AG08395 (cell line): Measurements from ENCODE around the gene CYP2A13.
"Not testable (repeated sequence)": the region's sequence is repeated elsewhere in the genome, so short reads cannot be mapped to it uniquely, and the experiment has no call there.

Experiments
- DNase-seq: peaks from one replicate; pipeline ENCODE4 v3.0.0; 2012; ENCODE audit warnings: mixed read lengths, low spot score

Gene CYP2A13

DNA sequence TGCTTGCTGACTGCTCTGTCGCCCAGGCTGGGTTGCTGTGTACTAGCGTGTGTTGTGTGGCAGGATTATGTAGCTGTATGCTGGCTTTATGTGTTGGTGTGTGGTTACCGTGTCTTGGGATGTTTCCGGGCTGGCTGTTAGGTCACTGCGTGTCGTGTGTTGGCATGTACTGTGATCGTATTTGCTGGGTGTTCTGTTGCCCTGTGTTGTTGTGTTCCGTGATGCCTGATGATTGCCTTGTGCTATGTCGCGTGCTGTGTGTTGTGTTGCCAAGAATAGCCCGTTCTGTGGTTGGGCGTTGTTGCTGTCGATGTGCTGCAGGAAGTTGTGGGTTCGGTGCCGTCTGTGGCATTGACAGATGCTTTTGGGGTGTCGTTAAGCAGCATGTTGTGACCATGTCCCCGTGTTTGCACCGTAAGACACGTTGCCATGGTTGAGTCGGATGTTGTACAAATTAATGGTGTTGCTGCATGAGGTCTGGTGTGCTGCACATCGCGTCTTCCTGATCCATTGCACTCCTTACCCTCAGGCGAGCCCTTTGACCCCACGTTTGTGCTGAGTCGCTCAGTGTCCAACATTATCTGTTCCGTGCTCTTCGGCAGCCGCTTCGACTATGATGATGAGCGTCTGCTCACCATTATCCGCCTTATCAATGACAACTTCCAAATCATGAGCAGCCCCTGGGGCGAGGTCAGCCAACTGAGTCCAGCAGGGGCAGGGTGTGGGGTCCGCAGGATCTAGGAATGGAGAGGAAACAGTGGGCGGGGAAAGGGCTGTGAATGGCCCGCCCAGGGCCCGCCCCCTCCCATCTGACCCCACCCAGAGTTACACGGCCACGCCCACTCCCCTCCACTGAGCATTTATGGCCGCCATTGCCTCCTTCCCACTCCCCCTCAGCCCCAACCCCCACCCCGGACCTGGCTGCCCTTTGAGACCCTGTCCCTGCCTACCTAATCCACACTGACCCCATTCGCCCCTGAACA is 33.0 kb downstream of the CYP2A13 start:
- not testable (repeated sequence) for DNase-seq

DNA sequence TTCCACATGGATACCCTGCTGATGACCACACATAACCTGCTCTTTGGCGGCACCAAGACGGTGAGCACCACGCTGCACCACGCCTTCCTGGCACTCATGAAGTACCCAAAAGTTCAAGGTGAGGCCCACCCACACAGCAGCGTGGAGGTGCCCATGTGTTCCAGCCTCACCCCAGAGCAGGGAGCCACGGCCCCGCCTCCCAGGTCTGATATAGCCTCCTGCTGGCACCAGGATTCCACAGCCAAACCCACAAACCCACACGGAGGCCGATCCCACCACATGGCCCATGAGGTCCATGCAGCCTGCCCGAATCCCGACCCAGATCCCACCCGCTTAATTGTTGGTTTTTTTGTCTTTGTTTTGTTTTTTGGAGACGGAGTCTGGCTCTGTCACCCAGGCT is 34.6 kb downstream of the CYP2A13 start:
- DNase-seq: not testable (repeated sequence)

DNA sequence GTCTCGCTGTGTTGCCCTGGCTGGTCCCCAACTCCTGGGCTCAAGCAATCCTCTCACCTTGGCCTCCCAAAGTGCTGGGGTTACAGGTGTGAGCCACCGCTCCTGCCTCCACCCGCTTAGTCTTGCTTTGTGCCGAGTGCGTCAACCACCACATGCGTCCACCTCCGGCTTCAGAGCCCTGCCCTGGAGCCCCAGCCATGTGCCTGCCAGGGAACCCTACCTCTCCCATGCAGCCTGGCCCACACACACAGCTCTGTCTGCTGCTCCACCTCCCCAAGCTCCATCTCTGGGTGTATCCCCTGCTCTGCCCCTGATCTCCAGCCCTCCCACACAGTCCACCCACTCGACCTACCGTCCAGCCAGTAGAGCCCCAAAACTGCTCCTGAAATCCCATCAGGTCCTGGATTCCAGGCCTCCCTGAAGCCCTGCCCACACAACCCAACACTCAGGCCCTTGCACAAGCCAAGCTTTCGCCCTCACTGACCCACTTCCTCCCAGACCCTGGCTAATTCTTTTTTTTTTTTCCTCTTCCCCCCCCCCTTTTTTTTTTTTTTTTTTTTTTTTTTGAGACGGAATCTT is 35.6 kb downstream of the CYP2A13 start:
- no peak for DNase-seq

DNA sequence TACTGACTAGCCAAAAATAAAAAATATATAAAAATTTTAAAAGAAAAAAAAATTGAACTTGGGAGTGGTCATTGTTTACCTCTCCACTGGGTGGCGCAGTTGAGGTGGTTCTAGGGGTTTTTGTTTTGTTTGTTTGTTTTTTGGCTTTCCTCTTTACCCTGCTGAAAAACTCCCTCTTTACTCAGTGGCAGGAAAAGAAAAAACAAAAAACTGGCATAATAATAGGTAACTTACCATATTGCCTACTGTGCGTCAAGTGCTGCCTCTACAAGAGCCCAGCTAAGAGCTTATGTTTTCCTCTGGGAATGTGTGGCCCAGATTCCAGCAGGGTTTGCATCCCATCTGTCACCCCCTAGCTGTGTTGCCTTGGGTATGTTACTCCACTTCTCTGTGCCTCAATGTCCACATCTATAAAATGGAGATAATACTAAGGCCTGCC is 38.5 kb downstream of the CYP2A13 start:
- not testable (repeated sequence) for DNase-seq

DNA sequence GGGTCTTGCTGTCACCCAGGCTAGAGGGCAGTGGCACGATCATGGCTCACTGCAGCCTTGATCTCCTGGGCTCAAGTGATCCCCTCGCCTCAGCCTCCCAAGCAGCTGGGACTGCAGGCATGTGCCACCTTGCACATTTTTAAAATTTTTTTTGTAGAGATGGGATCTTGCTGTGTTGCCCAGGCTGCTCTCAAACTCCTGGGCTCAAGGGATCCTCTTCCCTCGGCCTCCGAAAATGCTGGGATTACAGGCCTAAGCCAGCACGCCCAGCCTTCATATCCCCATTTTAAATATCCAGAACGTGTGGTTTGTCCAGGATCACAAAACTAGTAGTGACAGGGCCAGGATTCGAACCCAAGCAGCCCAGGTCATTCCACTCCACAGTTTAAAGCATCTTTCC is 39.1 kb downstream of the CYP2A13 start:
- DNase-seq: not testable (repeated sequence)

DNA sequence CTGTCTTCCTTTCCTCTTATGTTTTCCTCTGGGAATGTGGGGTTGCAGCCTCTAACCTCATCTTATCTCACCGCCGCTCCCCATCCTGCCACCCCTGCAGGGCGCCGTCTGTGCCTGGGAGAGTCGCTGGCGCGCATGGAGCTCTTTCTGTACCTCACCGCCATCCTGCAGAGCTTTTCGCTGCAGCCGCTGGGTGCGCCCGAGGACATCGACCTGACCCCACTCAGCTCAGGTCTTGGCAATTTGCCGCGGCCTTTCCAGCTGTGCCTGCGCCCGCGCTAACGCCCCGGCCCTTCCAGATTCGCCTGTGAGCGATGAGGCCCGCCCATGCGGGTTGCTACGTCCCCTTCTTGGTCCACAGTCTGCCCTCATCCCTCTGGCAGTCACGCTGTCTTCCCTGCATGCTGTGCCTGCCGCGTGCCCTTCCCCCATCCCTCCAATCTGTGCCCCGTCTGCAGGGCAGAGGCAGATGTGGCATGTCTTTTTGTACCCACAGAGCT is 39.6 kb downstream of the CYP2A13 start:
- DNase-seq: not testable (repeated sequence)

DNA sequence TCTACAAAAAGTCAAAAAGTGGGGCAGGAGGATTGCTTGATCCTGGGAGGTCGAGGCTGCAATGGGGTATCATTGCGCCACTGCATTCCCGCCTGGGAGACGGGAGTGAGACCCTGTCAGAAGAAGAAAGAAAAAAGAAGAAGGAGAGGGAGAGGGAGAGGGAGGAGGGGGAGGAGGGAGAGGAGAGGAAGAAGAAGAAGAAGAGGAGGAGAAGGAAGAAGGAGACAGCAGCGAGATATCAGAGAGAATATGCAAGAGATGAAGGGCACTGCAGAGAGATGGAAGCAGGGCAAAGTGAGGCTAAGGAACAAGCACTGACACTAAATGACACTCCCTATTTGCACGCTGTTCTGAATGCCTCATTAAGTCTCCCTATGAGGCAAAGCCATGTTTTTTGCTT is 40.4 kb downstream of the CYP2A13 start:
- no peak for DNase-seq

DNA sequence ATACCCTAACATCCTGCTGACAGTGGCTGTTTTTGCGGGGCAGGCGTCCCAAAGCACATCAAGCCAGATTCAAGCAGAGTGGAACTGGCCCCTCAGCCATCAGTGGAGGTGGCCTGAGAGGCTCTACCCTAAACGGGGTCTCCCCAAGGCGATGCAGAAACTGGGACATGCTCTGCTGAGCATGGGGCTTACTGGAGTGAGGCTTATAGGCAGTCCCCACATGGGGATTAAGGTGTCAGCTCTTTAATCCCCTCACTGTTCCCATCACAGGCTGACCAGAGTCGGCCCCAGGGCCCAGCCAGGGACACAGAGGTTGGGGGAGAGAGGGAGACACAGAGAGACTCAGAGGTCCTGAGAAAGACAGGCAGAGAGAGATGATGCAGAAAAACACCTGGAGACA is 42.9 kb downstream of the CYP2A13 start:
- no peak for DNase-seq

DNA sequence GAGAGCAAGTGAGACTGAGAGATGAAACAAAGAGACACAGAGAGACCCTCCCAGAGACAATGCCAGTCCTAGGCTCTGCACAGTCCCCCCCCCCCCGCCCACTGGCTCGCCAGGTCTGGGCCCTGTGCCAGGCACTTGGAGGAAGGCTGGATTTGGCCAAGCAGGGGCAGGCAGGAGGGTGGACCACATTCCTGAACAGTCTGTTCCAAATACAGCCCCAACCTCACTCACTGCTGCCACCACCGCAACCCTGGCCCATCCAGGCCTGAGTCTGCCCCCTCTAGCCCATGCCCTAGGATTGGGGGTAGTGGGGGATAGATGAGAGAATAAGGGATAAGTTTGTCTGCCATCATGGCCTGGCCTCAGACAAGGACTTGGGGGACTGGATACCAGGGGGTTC is 45.0 kb downstream of the CYP2A13 start:
- DNase-seq: no peak

DNA sequence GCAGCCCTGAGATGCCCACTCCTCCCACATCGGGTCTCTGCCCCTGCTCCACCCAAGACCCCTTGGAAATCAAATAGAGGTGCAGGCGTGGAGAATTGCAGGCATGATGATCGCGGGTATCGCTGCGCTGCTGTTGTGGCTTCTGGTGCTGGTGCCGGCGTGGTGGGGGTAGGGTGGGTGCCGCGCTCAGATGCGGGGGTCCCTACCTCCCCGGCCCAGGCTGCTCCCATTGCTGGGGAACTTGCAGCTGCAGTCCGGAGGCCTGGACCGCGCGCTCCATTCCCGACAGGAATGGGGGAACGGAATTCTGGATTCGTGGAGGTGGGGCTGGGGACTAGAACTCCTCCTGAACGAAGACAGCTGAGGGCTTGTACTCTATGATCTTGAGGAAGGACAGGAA is 46.4 kb downstream of the CYP2A13 start:
- DNase-seq: no peak

DNA sequence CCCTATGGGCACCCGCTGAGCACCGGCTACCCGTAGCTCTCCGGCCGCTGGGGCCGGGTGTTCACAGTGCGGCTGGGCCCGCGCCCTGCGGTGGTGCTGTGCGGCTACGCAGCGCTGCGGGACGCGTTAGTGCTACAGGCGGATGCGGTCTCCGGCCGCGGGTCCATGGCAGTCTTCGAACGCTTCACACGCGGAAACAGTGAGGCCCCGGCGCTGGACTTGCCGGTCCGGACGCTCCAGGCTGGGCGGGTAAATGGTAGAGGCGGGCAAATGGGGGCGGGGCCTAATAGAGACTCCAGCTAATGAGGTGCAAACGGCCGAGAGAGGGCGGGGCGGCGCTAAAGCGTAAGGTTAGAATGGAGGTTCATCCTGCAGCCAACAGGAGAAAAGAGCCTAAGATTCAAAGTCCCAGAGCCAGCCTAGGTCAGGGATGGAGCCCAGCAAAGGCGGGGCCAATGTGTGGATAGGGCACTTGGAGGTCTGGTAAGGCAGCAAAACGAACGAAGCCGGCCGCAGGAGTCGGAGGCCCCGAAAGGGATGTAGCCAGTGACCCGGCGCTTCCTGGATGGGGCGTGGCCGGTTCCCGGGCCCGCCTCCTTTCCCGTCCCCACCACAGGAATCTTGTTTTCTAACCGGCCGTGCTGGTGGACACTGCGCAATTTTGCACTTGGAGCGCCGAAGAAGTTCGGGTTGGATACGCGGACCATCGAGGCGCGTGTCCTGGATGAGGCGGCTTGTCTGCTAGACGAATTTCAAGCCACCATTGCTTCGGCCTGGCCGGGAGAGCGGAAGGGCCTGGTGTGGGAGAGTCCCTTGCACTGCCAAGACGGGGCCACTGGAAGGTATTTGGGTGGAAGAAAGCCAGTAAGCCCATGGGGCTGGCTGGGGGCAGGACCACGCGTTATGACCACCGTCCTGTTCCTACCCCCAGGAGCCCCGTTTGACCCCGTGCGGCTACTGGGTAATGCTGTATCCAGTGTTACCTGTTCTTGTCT is 47.4 kb downstream of the CYP2A13 start:
- DNase-seq: peak; percentile 56

DNA sequence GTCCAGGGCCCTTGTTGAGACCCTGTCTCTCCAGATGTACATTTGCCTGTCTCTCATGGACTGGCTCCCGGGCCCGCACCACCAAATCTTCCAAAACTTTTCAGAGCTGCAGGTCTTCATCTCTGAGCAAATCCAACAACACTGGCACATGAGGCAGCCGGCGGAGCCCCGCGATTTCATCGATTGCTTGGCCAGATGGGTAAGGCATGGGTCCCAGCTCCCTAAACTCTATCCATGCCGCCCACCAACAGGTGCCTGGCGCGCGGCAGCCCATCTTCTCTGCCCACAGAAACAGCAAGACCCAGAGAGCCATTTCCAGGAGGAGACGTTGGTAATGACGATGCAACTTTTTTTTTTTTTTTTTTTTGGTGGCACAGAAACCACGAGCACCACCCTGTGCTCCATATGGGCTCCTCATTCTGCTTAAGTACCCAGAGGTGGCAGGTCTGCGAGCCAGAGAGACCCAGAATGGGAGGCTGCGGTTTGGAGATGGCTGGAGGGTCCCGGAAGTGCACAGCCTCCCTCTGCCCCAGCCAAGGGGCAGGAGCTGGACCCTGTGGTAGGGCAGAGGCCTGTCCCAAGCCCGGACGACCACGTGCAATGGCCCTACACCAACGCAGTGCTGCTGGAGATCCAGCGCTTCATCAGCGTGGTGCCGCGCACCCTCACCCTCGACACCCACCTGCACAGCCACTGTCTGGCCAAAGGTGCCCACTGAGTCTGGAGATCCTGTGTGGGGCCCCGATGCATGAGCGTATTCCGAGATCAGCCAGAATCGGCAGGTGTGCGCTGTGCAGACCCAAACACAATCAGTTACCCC is 48.6 kb downstream of the CYP2A13 start:
- DNase-seq: no peak

DNA sequence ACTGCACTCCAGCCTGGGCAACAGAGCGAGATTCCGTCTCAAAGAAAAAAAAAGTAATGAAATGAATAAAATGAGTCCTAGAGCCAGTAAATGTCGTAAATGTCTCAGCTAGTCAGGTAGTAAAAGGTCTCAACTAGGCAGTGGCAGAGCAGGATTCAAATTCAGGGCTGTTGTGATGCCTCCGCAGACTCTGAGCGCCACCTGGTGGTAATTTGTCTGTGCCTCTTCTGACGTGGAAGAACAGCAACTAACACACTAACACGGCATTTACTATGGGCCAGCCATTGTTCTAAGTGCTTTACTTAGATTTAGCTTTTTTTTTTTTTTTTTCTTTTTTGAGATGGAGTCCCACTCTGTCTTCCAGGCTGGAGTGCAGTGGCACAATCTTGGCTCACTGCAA is 56.2 kb downstream of the CYP2A13 start:
- peak; percentile 70 for DNase-seq
